Adrenal gland (tissue), 5 donors: ENCODE measurements around the gene HIVEP3.

ENCODE experiments used
- CTCF ChIP-seq, 6 experiments: fragments of 450-650 bp in 4 of 6; fragments of 200-600 bp in 2 of 6; sonication (generic) in 1 of 6; IDR thresholded peaks; 1 replicate in 5 of 6; 2 replicates in 1 of 6; pipeline versions ENCODE4 v1.5.1 to v1.8.0; 2016 to 2021; ENCODE audit warnings: antibody characterized with exemption in 6 of 6, mild to moderate bottlenecking in 2 of 6, moderate library complexity in 1 of 6
- POLR2A ChIP-seq, 2 donors: fragments of 450-650 bp; IDR thresholded peaks; one replicate each; pipeline ENCODE4 v1.6.1; 2017; ENCODE audit warnings: antibody characterized with exemption in 2 of 2, mild to moderate bottlenecking in 2 of 2, moderate library complexity in 1 of 2
- donor health status: DM: no; HTN: no; CAD: no.

- TF ChIP-seq CTCF (IDR thresholded peaks at IDR 0.05) (no peak), POLR2A (IDR thresholded peaks at IDR 0.05) (no peak)
Observed at GRCh38 chr1:41512701-41513382, 405.9 kb downstream of the HIVEP3 start.
